ENCODE results near the gene SEC24A.
"Not testable (repeated sequence)": the region's sequence is repeated elsewhere in the genome, so short reads cannot be mapped to it uniquely, and the experiment has no call there.

SEC24A gene

DNA sequence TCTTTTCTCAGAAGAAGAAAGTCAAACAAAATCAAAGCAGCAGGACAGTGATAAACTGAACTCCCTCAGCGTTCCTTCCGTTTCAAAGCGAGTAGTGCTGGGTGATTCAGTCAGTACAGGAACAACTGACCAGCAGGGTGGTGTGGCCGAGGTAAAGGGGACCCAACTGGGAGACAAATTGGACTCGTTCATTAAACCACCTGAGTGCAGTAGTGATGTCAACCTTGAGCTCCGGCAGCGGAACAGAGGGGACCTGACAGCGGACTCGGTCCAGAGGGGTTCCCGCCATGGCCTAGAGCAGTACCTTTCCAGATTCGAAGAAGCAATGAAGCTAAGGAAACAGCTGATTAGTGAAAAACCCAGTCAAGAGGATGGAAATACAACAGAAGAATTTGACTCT lies 92.5 kb downstream of the SEC24A start:
- H3K4me3 ChIP-seq (ENCODE audit: low read depth, low read length): no peak overlapping the region
- DNase-seq (ENCODE audit: low read depth): no peak
- TF ChIP-seq, protein P1, sequence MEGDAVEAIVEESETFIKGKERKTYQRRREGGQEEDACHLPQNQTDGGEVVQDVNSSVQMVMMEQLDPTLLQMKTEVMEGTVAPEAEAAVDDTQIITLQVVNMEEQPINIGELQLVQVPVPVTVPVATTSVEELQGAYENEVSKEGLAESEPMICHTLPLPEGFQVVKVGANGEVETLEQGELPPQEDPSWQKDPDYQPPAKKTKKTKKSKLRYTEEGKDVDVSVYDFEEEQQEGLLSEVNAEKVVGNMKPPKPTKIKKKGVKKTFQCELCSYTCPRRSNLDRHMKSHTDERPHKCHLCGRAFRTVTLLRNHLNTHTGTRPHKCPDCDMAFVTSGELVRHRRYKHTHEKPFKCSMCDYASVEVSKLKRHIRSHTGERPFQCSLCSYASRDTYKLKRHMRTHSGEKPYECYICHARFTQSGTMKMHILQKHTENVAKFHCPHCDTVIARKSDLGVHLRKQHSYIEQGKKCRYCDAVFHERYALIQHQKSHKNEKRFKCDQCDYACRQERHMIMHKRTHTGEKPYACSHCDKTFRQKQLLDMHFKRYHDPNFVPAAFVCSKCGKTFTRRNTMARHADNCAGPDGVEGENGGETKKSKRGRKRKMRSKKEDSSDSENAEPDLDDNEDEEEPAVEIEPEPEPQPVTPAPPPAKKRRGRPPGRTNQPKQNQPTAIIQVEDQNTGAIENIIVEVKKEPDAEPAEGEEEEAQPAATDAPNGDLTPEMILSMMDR (IDR thresholded peaks at IDR 0.05; ENCODE audit: low read depth, low read length, missing control alignments): no peak

DNA sequence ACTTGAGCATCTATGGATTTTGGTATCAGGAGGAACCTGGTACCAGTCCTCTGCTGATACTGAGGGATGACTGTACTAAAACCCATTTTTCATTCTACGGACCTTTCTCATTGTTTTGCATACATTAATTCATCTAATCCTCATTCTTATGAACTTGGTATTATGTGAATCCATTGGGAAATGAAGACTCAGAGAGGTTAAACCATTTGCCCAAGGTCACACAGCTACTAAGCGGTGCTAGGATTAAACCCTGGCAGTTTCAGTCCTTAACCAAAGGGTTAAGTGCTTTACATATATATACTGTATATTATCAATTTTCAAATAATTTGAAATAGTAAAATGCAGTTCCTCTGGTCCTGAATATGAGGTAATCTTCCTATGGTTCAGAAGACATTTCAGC lies 93.5 kb downstream of the SEC24A start:
- TF ChIP-seq, protein P1 (IDR thresholded peaks at IDR 0.05; ENCODE audit: low read depth, low read length, missing control alignments): no peak
- no peak for DNase-seq (ENCODE audit: low read depth)
- H3K4me3 ChIP-seq (ENCODE audit: low read depth, low read length): no peak overlapping the region

DNA sequence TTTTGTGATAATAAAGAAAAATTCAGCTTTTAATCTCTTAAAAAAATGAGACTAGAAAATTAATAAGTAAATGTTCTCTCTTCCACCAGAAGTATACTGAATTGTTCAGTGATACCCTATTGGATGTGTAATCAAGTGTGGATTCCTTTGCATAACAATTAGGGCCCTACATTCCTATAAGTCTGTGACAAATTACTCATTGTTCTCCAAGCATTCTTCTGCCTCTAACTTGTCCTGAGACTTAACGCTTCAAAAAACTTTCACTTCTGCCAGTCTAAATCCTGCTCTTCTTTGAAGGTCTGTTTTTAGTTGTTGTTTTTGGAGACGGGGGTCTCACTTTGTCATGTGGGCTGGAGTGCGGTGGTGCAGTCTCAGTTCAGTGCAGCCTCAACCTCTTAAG lies 100.8 kb downstream of the SEC24A start:
- DNase-seq (ENCODE audit: low read depth): no peak
- no peak overlapping the region for H3K4me3 ChIP-seq (ENCODE audit: low read depth, low read length)
- TF ChIP-seq, protein P1 (IDR thresholded peaks at IDR 0.05; ENCODE audit: low read depth, low read length, missing control alignments): no peak

DNA sequence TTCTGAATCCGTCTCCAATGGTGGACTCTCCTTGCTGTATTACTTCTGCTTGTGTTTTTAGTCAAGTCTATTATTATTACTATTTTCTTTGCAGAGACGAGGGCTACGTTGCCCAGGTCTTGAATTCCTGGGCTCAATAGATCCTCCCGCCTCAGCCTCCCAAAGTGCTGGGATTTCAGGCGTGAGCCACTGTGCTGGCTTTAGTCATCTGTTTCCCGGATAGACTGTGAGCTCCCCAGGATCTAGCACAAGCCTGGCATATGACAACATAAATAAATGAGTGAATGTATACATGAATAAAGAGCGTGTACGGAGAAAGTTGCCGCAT lies 109.6 kb downstream of the SEC24A start:
- TF ChIP-seq, protein P1 (IDR thresholded peaks at IDR 0.05; ENCODE audit: low read depth, low read length, missing control alignments): no peak
- peak overlapping the region; percentile 82 for H3K4me3 ChIP-seq (ENCODE audit: low read depth, low read length)
- no peak for DNase-seq (ENCODE audit: low read depth)

DNA sequence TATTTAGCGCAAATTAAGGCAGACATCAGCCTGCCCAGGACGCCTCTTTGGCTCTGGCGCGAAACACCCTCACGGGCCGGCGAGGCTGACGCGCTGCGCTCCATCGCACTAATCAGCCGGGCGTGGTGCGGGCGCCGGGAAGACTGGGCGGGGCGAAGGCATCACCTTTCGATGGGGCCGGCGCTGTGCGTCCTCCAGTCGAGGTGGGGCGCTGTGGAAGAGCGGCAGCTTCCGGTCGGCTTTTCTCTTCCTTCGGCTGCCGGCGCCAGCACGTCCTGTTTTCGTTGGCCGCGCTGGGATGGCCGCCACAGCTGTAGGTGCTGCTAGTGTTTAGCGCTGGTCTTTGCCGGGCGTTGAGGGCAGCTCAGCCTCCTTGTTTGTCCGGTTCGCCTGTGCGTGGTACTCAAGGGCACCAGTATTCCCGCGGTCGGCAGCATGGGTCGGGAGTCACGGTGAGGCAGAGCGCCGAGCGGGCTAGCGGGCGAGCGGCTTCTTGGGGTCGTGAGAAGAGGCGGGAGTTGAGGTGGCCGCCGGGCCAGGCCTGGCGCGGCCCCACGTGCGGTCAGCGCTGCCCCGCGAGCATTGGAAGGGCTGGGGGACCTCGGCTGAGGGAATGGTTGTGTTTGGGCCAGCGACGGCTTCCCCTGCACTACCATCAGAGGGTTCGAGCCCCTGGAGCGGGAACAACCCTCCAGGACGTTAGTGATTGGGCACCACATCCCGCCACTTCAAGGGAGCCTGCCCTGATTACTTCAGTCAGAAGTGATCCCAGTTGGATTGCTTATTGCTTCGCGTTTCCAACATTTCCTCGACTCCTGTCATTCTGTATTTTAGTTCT lies 110.1 kb downstream of the SEC24A start, which contains the start of gene DDX46:
Gene DDX46 (plus strand): TSS at position 276 of the 838 bp plus-strand sequence. CDS start 160 bp downstream, at position 436.
- peak within 1 kb of the TSS; percentile 82 for H3K4me3 ChIP-seq (ENCODE audit: low read depth, low read length)
- peak; percentile 75 for DNase-seq (ENCODE audit: low read depth)
- TF ChIP-seq, protein P1 (IDR thresholded peaks at IDR 0.05; ENCODE audit: low read depth, low read length, missing control alignments): peak; percentile 76

DNA sequence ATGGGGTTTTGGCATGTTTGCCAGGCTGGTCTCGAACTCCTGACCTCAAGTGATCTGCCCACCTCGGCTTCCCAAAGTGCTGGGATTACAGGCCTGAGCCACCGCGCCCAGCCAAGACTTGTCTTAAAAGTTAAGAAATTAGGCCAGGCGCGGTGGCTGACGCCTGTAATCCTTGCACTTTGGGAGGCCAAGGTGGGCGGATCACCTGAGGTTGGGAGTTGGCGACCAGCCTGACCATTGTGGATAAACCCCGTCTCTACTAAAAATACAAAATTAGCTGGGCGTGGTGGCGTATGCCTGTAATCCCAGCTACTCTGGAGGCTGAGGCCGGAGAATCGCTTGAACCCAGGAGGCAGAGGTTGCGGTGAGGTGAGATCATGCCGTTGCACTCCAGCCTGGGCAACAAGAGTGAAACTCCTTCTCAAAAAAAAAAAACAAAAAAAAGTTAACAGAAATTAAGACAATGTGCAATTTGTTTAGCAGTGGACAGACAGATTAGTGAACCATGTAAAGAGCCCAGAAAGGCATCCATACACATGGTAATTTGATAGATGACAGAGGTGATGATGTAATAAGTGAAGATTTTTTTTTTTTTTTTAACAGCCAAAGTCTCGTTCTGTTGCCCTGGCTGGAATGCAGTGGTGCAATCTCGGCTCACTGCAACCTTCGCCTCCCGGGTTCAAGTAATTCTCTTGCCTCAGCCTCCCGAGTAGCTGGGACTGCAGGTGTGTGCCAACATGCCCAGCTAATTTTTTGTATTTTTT lies 119.1 kb downstream of the SEC24A start:
- H3K4me3 ChIP-seq (ENCODE audit: low read depth, low read length); DNase-seq (ENCODE audit: low read depth): not testable (repeated sequence)

DNA sequence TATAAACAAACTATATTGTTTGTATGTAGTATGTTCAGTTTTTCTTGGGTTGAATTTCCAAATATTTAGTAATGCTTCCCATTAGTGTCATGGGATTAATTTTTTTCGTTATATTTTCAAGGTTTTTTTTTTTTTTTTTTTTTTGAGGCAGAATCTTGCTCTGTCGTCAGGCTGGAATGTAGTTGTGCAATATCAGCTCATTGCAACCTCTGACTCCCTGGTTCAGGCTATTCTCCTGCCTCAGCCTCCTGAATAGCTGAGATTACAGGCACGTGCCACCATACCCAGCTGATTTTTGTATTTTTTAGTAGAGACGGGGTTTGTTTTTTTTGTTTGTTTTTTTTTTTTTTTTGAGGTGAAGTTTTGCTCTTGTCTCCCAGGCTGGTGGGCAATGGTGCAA lies 120.6 kb downstream of the SEC24A start:
- TF ChIP-seq, protein P1 (IDR thresholded peaks at IDR 0.05; ENCODE audit: low read depth, low read length, missing control alignments): no peak
- H3K4me3 ChIP-seq (ENCODE audit: low read depth, low read length): no peak overlapping the region
- DNase-seq (ENCODE audit: low read depth): no peak
